Spinal cord (tissue), 10 donors: ENCODE data around the gene TMEM131L. TPM values are rescaled to one million over a fixed set of nuclear protein-coding genes. Genes with fewer than 3 reads are reported as not detected.
A peak's percentile ranks its signal among the peaks of the same experiment; 100 is the strongest.

Experiments
- DNase-seq, 6 donors: peaks; one replicate each; pipeline versions ENCODE4 v3.0.0 to v3.0.0-alpha.2; 2013 to 2015; ENCODE audit warnings: low spot score in 6 of 6, low read depth in 4 of 6
- H3K27ac ChIP-seq: one replicate; pipeline ENCODE4 v1.5.1; 2013; ENCODE audit warnings: low read depth, low read length, control low read depth
- H3K27me3 ChIP-seq: one replicate; pipeline ENCODE4 v1.6.1; 2013; ENCODE audit warnings: low read length; ENCODE audit not compliant: control insufficient read depth, insufficient read depth
- H3K36me3 ChIP-seq: one replicate; pipeline ENCODE4 v1.6.1; 2013; ENCODE audit warnings: low read length; ENCODE audit not compliant: control insufficient read depth, insufficient read depth
- H3K4me1 ChIP-seq: one replicate; pipeline ENCODE4 v1.6.1; 2013; ENCODE audit warnings: low read length; ENCODE audit not compliant: control insufficient read depth, insufficient read depth
- H3K4me3 ChIP-seq: one replicate; pipeline ENCODE4 v1.5.1; 2013; ENCODE audit warnings: low read depth, low read length, control low read depth
- H3K9me3 ChIP-seq: one replicate; pipeline ENCODE4 v1.6.1; 2013; ENCODE audit warnings: low read length; ENCODE audit not compliant: control insufficient read depth, insufficient read depth
- WGBS: methylation state at CpG from one replicate; pipeline ENCODE4 v1.1.5; 2013; ENCODE audit warnings: missing lambda C conversion rate; ENCODE audit not compliant: insufficient coverage; 5-methylcytosine and 5-hydroxymethylcytosine counted together
- polyA plus RNA-seq, 2 donors: library from polyadenylated mRNA; unstranded; fragments of 120-200 nt; gene quantifications; one replicate each; pipeline ENCODE4 v1.2.1, GENCODE V29; 2013; ENCODE audit not compliant: insufficient read length in 2 of 2
- total RNA-seq, 2 donors: library from RNA; depleted of rRNA in 1 of 2; stranded (reverse); fragments of 120-200 nt in 1 of 2; fragments of >200 nt in 1 of 2; gene quantifications; one replicate each; pipeline versions ENCODE4 v1.2.3 to v1.2.4, GENCODE V29; 2013 to 2014
- donor health status: healthy.

Gene TMEM131L
- total and polyA plus RNA-seq, 4 donors, result 6.5 to 18.1 (median 12.4) TPM

- no CpG with 5 or more reads among the region's 4 CpGs for WGBS
- no peaks in the 10 kb centered on the region for H3K36me3 ChIP-seq
- H3K27ac ChIP-seq, result no peak overlapping the region
- H3K4me3 ChIP-seq, result no peak overlapping the region
- no peaks in the 10 kb centered on the region for H3K27me3 ChIP-seq
- H3K4me1 ChIP-seq, result peaks cover 2% of the 10 kb centered on the region
- DNase-seq, result no peak
- H3K9me3 ChIP-seq, result no peaks in the 10 kb centered on the region
Measured at GRCh38 chr4:153520227-153520626, 54.1 kb downstream of the TMEM131L start.

- peaks cover 2% of the 10 kb centered on the region for H3K4me1 ChIP-seq
- H3K9me3 ChIP-seq, result no peaks in the 10 kb centered on the region
- DNase-seq, result no peak
- WGBS, result 56% methylated on average over 6 of the region's 8 CpGs
- no peaks in the 10 kb centered on the region for H3K27me3 ChIP-seq
- no peaks in the 10 kb centered on the region for H3K36me3 ChIP-seq
- H3K27ac ChIP-seq, result no peak overlapping the region
- no peak overlapping the region for H3K4me3 ChIP-seq
Measured at GRCh38 chr4:153520801-153521329, 54.7 kb downstream of the TMEM131L start.

DNA sequence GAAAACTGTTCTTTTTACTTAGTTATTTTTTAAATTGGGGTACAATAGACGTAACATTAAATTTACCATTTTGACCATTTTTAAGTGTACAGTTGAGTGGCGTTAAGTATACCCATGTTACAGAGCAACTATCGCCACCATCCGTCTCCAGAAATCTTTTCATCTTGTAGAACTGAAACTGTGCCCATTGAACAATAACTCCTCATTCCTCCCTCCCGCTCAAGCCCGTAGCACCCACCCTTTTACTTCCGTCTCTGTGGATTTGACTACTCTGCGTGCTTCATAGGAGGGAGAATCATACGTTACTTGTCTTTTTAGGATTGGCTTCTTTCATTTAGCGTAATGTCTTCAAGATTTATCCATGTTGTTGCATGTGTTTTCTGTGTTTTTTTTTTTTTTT lies 55.3 kb downstream of the TMEM131L start:
- Histone ChIP-seq H3K4me3 (no peak overlapping the region), H3K27me3 (no peaks in the 10 kb centered on the region), H3K4me1 (peaks cover 2% of the 10 kb centered on the region), H3K27ac (no peak overlapping the region), H3K36me3 (peaks cover 2% of the 10 kb centered on the region), H3K9me3 (no peaks in the 10 kb centered on the region)
- WGBS, result 88% methylated on average over 3 of the region's 10 CpGs
- DNase-seq, result no peak

DNA sequence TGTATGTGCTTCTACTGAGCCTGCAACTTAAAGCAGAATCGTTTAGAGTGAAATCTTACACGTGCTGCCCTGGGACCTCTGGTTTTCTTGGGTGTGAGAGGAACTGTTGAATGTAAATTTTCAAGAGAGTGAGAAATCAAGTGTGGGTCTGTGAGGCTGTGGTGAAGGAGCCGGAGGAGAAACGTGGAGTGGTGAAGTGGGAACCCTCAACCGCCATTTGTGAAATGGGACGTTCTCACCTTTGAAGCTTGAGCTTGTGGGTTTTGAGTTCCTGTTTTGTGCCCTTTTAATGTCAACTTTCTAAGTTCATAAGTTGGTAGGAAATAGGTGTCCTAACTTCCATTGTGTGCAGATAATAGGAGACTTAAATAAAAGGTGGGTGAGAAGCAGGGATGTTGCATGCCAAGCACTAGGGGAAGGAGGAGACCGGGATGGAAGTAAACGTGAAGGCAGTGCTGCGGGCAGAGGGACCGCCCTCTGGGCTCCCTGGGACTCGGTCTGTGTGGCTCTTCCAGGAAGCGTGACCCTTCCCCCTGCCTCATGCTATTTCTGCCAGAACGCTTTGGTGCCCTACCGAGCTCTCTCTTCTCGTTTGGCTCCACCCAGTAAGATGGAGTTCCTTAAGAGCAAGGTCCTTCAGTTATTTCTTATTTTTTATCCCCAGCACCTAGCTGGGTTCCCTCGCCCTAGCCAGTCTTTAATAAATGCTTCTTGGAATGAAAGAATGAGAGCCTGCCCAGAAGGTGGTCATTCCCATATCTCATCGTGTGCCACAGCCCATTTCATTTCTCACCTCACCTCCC lies 56.0 kb downstream of the TMEM131L start:
- no peak for DNase-seq

GRCh38 chr4:153522802-153523094 lies 56.6 kb downstream of the TMEM131L start:
- WGBS, result no CpG with 5 or more reads among the region's 1 CpG
- DNase-seq, result no peak
- peaks cover 2% of the 10 kb centered on the region for H3K36me3 ChIP-seq
- no peaks in the 10 kb centered on the region for H3K27me3 ChIP-seq
- no peaks in the 10 kb centered on the region for H3K9me3 ChIP-seq
- H3K4me3 ChIP-seq, result no peak overlapping the region
- no peak overlapping the region for H3K27ac ChIP-seq
- peaks cover 2% of the 10 kb centered on the region for H3K4me1 ChIP-seq

More for the DNA sequence above, 56.0 kb downstream of the TMEM131L start:
- H3K27me3 ChIP-seq, result no peaks in the 10 kb centered on the region
- H3K9me3 ChIP-seq, result no peaks in the 10 kb centered on the region
- peaks cover 2% of the 10 kb centered on the region for H3K36me3 ChIP-seq
- no peak overlapping the region for H3K27ac ChIP-seq
- peaks cover 2% of the 10 kb centered on the region for H3K4me1 ChIP-seq
- WGBS, result 83% methylated on average over 7 of the region's 17 CpGs
- no peak overlapping the region for H3K4me3 ChIP-seq

DNA sequence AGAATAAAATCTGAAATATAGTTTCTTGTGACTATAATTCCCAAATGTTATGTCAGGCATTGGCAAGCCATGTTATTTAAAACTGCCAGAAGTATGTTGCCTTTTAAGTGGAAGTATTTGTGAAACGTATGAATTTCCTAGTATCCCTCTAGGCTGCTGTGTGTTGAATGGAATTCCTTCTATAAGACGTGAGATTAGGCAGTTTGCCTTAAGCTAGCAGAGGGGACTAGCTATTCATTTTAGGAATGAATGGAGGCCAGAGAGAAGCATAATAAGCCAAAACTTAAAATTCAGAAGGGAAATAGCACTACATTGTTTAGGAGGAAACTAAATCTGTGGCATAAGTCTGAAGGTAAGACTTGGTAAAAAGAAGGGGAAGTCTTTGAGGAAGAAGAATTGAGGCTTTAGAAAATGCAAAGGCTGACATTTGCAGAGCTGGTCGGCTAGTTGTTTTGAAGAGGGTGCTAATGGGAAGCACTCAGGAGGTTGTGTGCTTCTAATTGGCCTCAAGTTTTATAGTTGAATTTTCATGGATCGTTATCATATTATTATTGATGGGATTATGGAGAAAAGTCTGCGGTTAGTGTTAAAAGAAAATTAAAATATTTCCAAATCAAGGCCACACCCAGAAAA lies 57.1 kb downstream of the TMEM131L start:
- 30% methylated on average over 2 of the region's 5 CpGs for WGBS
- H3K4me1 ChIP-seq, result peaks cover 2% of the 10 kb centered on the region
- H3K27ac ChIP-seq, result no peak overlapping the region

DNA sequence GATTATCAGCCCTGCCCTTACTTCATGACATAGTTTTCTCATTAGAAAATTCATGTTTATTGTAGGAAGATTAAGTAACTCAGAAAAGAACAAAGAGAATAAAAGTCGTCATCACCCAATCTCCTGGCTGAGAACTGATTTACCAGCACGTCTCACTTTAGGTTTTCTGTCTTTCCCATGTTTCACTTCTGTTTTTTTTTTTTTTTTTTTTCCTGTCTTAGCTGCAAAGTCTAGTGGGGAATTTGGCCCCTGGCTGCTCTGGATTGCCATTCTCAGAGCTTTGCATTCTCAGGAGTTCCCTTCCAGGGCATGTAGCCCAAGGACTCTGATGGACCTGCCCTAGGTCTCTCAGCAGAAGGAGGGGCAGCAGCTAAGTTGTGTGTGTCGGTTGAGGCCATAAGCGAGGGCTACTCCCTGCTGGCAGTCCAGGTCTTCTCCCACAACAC lies 57.8 kb downstream of the TMEM131L start:
- no CpG with 5 or more reads among the region's 4 CpGs for WGBS
- H3K27ac ChIP-seq, result no peak overlapping the region
- H3K9me3 ChIP-seq, result no peaks in the 10 kb centered on the region
- no peak for DNase-seq
- H3K36me3 ChIP-seq, result peaks cover 2% of the 10 kb centered on the region
- H3K4me3 ChIP-seq, result no peak overlapping the region
- H3K27me3 ChIP-seq, result no peaks in the 10 kb centered on the region
- peaks cover 2% of the 10 kb centered on the region for H3K4me1 ChIP-seq

More for the DNA sequence above, 57.1 kb downstream of the TMEM131L start:
- Histone ChIP-seq H3K36me3 (peaks cover 2% of the 10 kb centered on the region), H3K4me3 (no peak overlapping the region), H3K27me3 (no peaks in the 10 kb centered on the region), H3K9me3 (no peaks in the 10 kb centered on the region)
- DNase-seq, result peak in 1 of 6 donors; percentile 46

DNA sequence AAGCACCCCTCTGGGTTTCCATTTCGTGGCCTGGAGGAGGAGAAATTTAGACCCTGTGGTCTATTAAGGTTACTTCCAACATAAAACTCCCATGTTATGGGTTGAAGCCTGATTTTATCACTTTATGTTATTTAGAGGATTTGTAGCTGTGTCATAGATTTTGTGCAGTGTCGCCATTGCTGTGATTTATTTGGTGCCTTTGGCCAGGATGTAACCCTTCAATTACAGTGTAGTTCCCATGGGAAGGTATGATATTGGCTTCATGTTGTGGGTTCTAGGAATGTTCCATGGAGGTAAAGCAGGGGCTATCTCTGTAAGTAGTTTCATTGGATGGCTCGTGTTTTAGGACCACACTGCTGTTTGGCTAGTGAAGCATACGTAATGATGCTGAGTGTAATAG lies 58.5 kb downstream of the TMEM131L start:
- Histone ChIP-seq H3K9me3 (no peaks in the 10 kb centered on the region), H3K27me3 (no peaks in the 10 kb centered on the region), H3K36me3 (peaks cover 2% of the 10 kb centered on the region), H3K4me1 (peaks cover 2% of the 10 kb centered on the region), H3K27ac (no peak overlapping the region), H3K4me3 (no peak overlapping the region)
- no peak for DNase-seq
- WGBS, result 93% methylated on average over 3 of the region's 4 CpGs

GRCh38 chr4:153527690-153528089 lies 61.5 kb downstream of the TMEM131L start:
- Histone ChIP-seq H3K27me3 (no peaks in the 10 kb centered on the region), H3K36me3 (peaks cover 2% of the 10 kb centered on the region), H3K9me3 (no peaks in the 10 kb centered on the region), H3K4me1 (peaks cover 6% of the 10 kb centered on the region), H3K27ac (no peak overlapping the region), H3K4me3 (no peak overlapping the region)
- no peak for DNase-seq
- over 99% methylated on average over 6 of the region's 11 CpGs for WGBS
